Gastrocnemius medialis (tissue), 4 donors: ENCODE measurements around the gene NCAPD3.

Experiments
- POLR2A ChIP-seq, 2 donors: fragments of 450-650 bp; IDR thresholded peaks; one replicate each; pipeline ENCODE4 v1.6.1; 2017; ENCODE audit warnings: antibody characterized with exemption in 2 of 2, mild to moderate bottlenecking in 2 of 2, moderate library complexity in 2 of 2
- TF ChIP-seq, protein P1 (sequence below), 5 experiments: fragments of 450-650 bp in 3 of 5; fragments of 200-600 bp in 2 of 5; sonication (generic) in 2 of 5; IDR thresholded peaks in 4 of 5; conservative IDR thresholded peaks in 1 of 5; 1 replicate in 4 of 5; 2 replicates in 1 of 5; pipeline ENCODE4 v1.5.1; 2016 to 2019; ENCODE audit warnings: antibody characterized with exemption in 5 of 5, mild to moderate bottlenecking in 3 of 5, moderate library complexity in 3 of 5

DNA sequence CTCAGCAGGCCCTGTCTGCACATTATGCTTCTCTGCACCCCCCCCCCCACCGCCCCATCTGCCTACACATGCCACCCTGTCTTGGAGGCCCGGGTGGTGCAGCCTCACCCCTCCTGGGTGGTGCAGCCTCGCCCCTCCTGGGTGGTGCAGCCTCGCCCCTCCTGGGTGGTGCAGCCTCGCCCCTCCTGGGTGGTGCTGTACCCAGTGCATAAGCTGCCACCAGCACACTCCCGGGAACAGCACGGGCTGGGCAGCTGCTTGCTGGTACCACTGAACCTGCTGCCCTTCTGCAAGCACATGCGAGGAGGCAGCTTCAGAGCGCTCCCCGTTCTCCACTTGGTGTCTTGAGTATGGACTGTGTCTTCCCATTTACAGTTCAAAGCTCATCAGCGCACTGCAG is 69.3 kb downstream of the NCAPD3 start:
- TF ChIP-seq, protein P1, sequence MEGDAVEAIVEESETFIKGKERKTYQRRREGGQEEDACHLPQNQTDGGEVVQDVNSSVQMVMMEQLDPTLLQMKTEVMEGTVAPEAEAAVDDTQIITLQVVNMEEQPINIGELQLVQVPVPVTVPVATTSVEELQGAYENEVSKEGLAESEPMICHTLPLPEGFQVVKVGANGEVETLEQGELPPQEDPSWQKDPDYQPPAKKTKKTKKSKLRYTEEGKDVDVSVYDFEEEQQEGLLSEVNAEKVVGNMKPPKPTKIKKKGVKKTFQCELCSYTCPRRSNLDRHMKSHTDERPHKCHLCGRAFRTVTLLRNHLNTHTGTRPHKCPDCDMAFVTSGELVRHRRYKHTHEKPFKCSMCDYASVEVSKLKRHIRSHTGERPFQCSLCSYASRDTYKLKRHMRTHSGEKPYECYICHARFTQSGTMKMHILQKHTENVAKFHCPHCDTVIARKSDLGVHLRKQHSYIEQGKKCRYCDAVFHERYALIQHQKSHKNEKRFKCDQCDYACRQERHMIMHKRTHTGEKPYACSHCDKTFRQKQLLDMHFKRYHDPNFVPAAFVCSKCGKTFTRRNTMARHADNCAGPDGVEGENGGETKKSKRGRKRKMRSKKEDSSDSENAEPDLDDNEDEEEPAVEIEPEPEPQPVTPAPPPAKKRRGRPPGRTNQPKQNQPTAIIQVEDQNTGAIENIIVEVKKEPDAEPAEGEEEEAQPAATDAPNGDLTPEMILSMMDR (IDR thresholded peaks at IDR 0.05 in 4 of 5, conservative IDR thresholded peaks at IDR 0.05 in 1 of 5) = no peak
- TF ChIP-seq POLR2A (IDR thresholded peaks at IDR 0.05) = no peak
